GM21423 (cell line): Measurements from ENCODE around the gene PUM1.
"Not testable (repeated sequence)": the region's sequence is repeated elsewhere in the genome, so short reads cannot be mapped to it uniquely, and the experiment has no call there.

Experiments
- ATAC-seq: cut with Tn5 transposase; IDR thresholded peaks from one replicate; pipeline ENCODE4 v1.9.1; 2021; ENCODE audit warnings: mild to moderate bottlenecking, moderate library complexity; ENCODE audit not compliant: unreplicated experiment

The PUM1 gene

GRCh38 chr1:31065310-31066217 lies at the start of gene PUM1:
Gene PUM1, minus strand, starts transcription at chr1:31065717. Its CDS starts 6,151 bp downstream, at chr1:31059566.
- peak; percentile 94 for ATAC-seq

GRCh38 chr1:31112266-31112935 lies 46.9 kb upstream of the PUM1 start:
- ATAC-seq, result no peak

GRCh38 chr1:31111290-31111951 lies 45.9 kb upstream of the PUM1 start:
- no peak for ATAC-seq

GRCh38 chr1:31110846-31111245 lies 45.3 kb upstream of the PUM1 start:
- ATAC-seq, result no peak

- ATAC-seq, result no peak
Observed at GRCh38 chr1:31108861-31109260, 43.3 kb upstream of the PUM1 start.

- no peak for ATAC-seq
Observed at GRCh38 chr1:31105646-31106045, 40.1 kb upstream of the PUM1 start.

- ATAC-seq, result no peak
Observed at GRCh38 chr1:31102501-31102950, 37.0 kb upstream of the PUM1 start.

- no peak for ATAC-seq
Observed at GRCh38 chr1:31101147-31101502, 35.6 kb upstream of the PUM1 start.

GRCh38 chr1:31099293-31100032 lies 33.9 kb upstream of the PUM1 start:
- ATAC-seq, result no peak

- no peak for ATAC-seq
Observed at GRCh38 chr1:31095985-31096384, 30.5 kb upstream of the PUM1 start.

- no peak for ATAC-seq
Observed at GRCh38 chr1:31095298-31095981, 29.9 kb upstream of the PUM1 start.

- ATAC-seq, result not testable (repeated sequence)
Observed at GRCh38 chr1:31088081-31088480, 22.6 kb upstream of the PUM1 start.

- no peak for ATAC-seq
Observed at GRCh38 chr1:31084782-31085569, 19.5 kb upstream of the PUM1 start.

- no peak for ATAC-seq
Observed at GRCh38 chr1:31082385-31082784, 16.9 kb upstream of the PUM1 start.

- ATAC-seq, result no peak
Observed at GRCh38 chr1:31073044-31073443, 7.5 kb upstream of the PUM1 start.

GRCh38 chr1:31072304-31072746 lies 6.8 kb upstream of the PUM1 start:
- no peak for ATAC-seq

- ATAC-seq, result no peak
Observed at GRCh38 chr1:31069392-31069791, 3.9 kb upstream of the PUM1 start.

GRCh38 chr1:31064718-31065309 lies 703 bp downstream of the PUM1 start:
- no peak for ATAC-seq

- no peak for ATAC-seq
Observed at GRCh38 chr1:31064111-31064717, 1.3 kb downstream of the PUM1 start.
